KMS-11 (cell line): ENCODE measurements around the gene TMEM150B.

Experiments
- H2AFZ ChIP-seq: fragments of 200-600 bp; sonication (generic); 2 replicates; pipeline ENCODE4 v1.6.1; 2016; ENCODE audit warnings: antibody characterized with exemption, mixed run types, low read depth
- H3K27ac ChIP-seq: fragments of 200-600 bp; sonication (generic); 2 replicates; pipeline ENCODE4 v1.6.1; 2016; ENCODE audit warnings: mild to moderate bottlenecking, mixed run types
- H3K27me3 ChIP-seq: fragments of 200-600 bp; sonication (generic); 2 replicates; pipeline ENCODE4 v1.6.1; 2017; ENCODE audit warnings: mild to moderate bottlenecking, low read depth, mixed run types, moderate library complexity; ENCODE audit not compliant: insufficient read depth
- H3K36me3 ChIP-seq: fragments of 200-600 bp; sonication (generic); 2 replicates; pipeline ENCODE4 v1.6.1; 2017; ENCODE audit warnings: mild to moderate bottlenecking, mixed run types; ENCODE audit not compliant: insufficient read depth
- H3K4me1 ChIP-seq: fragments of 200-600 bp; sonication (generic); 2 replicates; pipeline ENCODE4 v1.6.1; 2016; ENCODE audit warnings: mild to moderate bottlenecking, low read depth, mixed run types; ENCODE audit not compliant: poor library complexity, severe bottlenecking
- H3K4me2 ChIP-seq: fragments of 200-600 bp; sonication (generic); 2 replicates; pipeline ENCODE4 v1.7.0; 2016; ENCODE audit warnings: mild to moderate bottlenecking, mixed run types
- H3K4me3 ChIP-seq: fragments of 200-600 bp; sonication (generic); IDR thresholded peaks from 2 replicates; pipeline ENCODE4 v1.6.1; 2017; ENCODE audit warnings: low read depth, low read length, mixed read lengths; ENCODE audit not compliant: insufficient read depth
- H3K79me2 ChIP-seq: fragments of 200-600 bp; sonication (generic); 2 replicates; pipeline ENCODE4 v1.6.1; 2016; ENCODE audit warnings: low read depth, mixed run types; ENCODE audit not compliant: insufficient read depth
- H3K9ac ChIP-seq: fragments of 200-600 bp; sonication (generic); 2 replicates; pipeline ENCODE4 v1.6.1; 2016; ENCODE audit warnings: mild to moderate bottlenecking, mixed run types
- H4K20me1 ChIP-seq: fragments of 200-600 bp; sonication (generic); 2 replicates; pipeline ENCODE4 v1.6.1; 2016; ENCODE audit warnings: mild to moderate bottlenecking, mixed run types; ENCODE audit not compliant: insufficient read depth
- CTCF ChIP-seq: fragments of 200-600 bp; sonication (generic); conservative IDR thresholded peaks from 2 replicates; pipeline ENCODE4 v1.6.1; 2017; ENCODE audit warnings: low read depth, mild to moderate bottlenecking, antibody characterized with exemption, low read length, moderate library complexity, mixed read lengths

Gene TMEM150B

GRCh38 chr19:55312621-55313512, 12.3 kb downstream of the TMEM150B start:
- no peaks in the 10 kb centered on the region for H4K20me1 ChIP-seq
- H3K79me2 ChIP-seq, result no peaks in the 10 kb centered on the region
- no peaks in the 10 kb centered on the region for H3K4me1 ChIP-seq
- no peak overlapping the region for H3K4me3 ChIP-seq
- no peak overlapping the region for H3K4me2 ChIP-seq
- H3K27me3 ChIP-seq, result no peaks in the 10 kb centered on the region
- no peak overlapping the region for H3K27ac ChIP-seq
- H3K36me3 ChIP-seq, result no peaks in the 10 kb centered on the region
- TF ChIP-seq CTCF, result no peak
- no peak overlapping the region for H2AFZ ChIP-seq
- H3K9ac ChIP-seq, result no peak overlapping the region

GRCh38 chr19:55311797-55312196, 13.3 kb downstream of the TMEM150B start:
- H2AFZ ChIP-seq, result no peak overlapping the region
- no peak for TF ChIP-seq CTCF
- no peaks in the 10 kb centered on the region for H4K20me1 ChIP-seq
- H3K4me2 ChIP-seq, result no peak overlapping the region
- no peaks in the 10 kb centered on the region for H3K79me2 ChIP-seq
- H3K9ac ChIP-seq, result no peak overlapping the region
- H3K4me1 ChIP-seq, result no peaks in the 10 kb centered on the region
- H3K27me3 ChIP-seq, result no peaks in the 10 kb centered on the region
- no peak overlapping the region for H3K4me3 ChIP-seq
- no peaks in the 10 kb centered on the region for H3K36me3 ChIP-seq
- H3K27ac ChIP-seq, result no peak overlapping the region

GRCh38 chr19:55311397-55311796, 13.7 kb downstream of the TMEM150B start:
- H3K27ac ChIP-seq, result no peak overlapping the region
- H3K4me1 ChIP-seq, result no peaks in the 10 kb centered on the region
- no peaks in the 10 kb centered on the region for H3K79me2 ChIP-seq
- H2AFZ ChIP-seq, result no peak overlapping the region
- no peak overlapping the region for H3K4me2 ChIP-seq
- H3K36me3 ChIP-seq, result no peaks in the 10 kb centered on the region
- no peaks in the 10 kb centered on the region for H3K27me3 ChIP-seq
- no peak overlapping the region for H3K4me3 ChIP-seq
- no peak overlapping the region for H3K9ac ChIP-seq
- H4K20me1 ChIP-seq, result no peaks in the 10 kb centered on the region
- no peak for TF ChIP-seq CTCF

GRCh38 chr19:55310498-55310897, 14.6 kb downstream of the TMEM150B start:
- H2AFZ ChIP-seq, result no peak overlapping the region

More at GRCh38 chr19:55310498-55310897, 14.6 kb downstream of the TMEM150B start:
- no peaks in the 10 kb centered on the region for H4K20me1 ChIP-seq
- no peaks in the 10 kb centered on the region for H3K79me2 ChIP-seq
- TF ChIP-seq CTCF, result no peak
- no peak overlapping the region for H3K27ac ChIP-seq
- H3K4me1 ChIP-seq, result no peaks in the 10 kb centered on the region
- H3K27me3 ChIP-seq, result no peaks in the 10 kb centered on the region
- H3K36me3 ChIP-seq, result no peaks in the 10 kb centered on the region
- H3K9ac ChIP-seq, result no peak overlapping the region
- no peak overlapping the region for H3K4me3 ChIP-seq
- no peak overlapping the region for H3K4me2 ChIP-seq
